Measurements from ENCODE around the gene EPB41. TPM values are rescaled to one million over a fixed set of nuclear protein-coding genes. Genes with fewer than 3 reads are reported as not detected.

Gene EPB41
- total and polyA plus RNA-seq, 9 of the 15 experiments (the other 6 are each of a cell fraction or from before 2014, with no cell fraction given) = 3.7 to 213 (median 141) TPM

DNA sequence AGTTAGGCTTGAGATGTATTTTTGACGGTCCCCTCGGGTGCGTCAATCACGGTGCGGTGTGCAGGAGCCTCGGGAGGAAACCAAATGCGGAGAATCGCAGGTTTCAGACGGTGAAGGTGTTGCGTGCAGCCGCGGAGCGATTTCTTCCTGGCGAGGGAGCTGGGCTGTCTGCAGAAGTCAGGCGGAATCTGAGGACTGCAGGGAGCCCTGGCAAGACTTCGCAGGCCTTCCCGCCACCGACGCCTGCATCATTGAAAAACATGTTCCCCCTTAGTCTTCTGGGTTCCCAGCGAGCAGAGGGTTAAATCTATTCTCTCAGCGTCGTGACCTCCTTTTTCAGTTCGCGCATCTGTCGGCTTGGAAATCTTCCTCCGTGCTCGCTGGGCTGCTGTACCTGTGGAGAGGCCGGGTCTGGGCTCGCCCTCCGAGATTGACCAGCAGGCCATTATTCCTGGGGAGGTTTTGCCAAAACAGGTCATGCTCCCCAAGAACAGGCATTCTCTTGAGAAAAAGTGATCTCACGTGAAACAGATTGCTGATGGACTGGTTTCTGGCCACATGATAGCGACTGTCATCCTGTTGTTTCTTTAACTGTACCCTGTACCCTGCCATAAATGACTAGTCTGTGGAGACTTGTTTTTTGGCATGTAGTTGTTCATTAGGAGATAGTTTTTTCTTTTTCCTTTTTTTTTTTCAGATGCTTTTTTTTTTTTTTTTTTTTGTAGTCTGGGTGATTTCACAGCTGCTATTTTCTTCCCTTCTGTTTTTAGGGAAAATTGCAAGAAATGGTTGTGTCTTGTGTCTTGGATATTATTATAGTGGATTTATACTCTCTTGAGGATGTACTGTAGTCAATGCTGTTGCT is 894 bp downstream of the EPB41 start:
- in situ Hi-C loops (cut with MboI) = no loop called here
- peaks cover 47% of the 10 kb centered on the region for H3K36me3 ChIP-seq (ENCODE audit: control insufficient read depth, insufficient read depth, low read length)
- peaks cover 38 to 39% of the 10 kb centered on the region in 2 experiments for H3K4me1 ChIP-seq (replicated peaks in 1 of 2; ENCODE audit: control insufficient read depth in 2 of 2, insufficient read depth in 2 of 2, low read length in 2 of 2)
- H3K79me2 ChIP-seq (ENCODE audit: control insufficient read depth, insufficient read depth, low read length) = peaks cover 89% of the 10 kb centered on the region
- H3K4me3 ChIP-seq = peak overlapping the region; percentile 59
- peak; percentile 48 for ATAC-seq
- FAIRE-seq = peak; percentile 56
- ChIA-PET CTCF (ENCODE audit: low intra/inter-chr PET ratio) (no interaction called here), POLR2A (interaction anchor here (0.6 to 3.7 kb wide), 7 partner anchors 11 to 117 kb away, joined by 3 to 35 read pairs (median 4); no protein-coding TSS in a partner anchor)
- peak overlapping the region; percentile 80 for H3K27ac ChIP-seq (ENCODE audit: extremely low read depth, low read depth, low read length)
- no peaks in the 10 kb centered on the region for H3K27me3 ChIP-seq (ENCODE audit: control insufficient read depth in 2 of 2, insufficient read depth in 2 of 2, low read length in 2 of 2)
- no peaks in the 10 kb centered on the region for H3K9me3 ChIP-seq (replicated peaks; ENCODE audit: control insufficient read depth, insufficient read depth, low read depth, low read length)
- peaks cover 38% of the 10 kb centered on the region for H4K20me1 ChIP-seq (replicated peaks; ENCODE audit: control insufficient read depth, insufficient read depth, low read length)
- intact Hi-C loops (cut with micrococcal nuclease) = loop anchor here (2.0 to 5.0 kb wide), 2 partner anchors 30 to 62 kb away; no protein-coding TSS in a partner anchor
- H2AFZ ChIP-seq (ENCODE audit: low read depth, low read length) = peak overlapping the region; percentile 34; the same call in 1 of the 2 replicates
- BruUV-seq (replicated peaks) = no TSS peak
- H3K4me2 ChIP-seq (ENCODE audit: insufficient read depth, low read length) = peak overlapping the region; percentile 81
- no peaks in the 10 kb centered on the region for H3K9me1 ChIP-seq (ENCODE audit: control insufficient read depth, insufficient read depth, low read length)
- under 1% methylated on average over 32 of the region's 32 CpGs for WGBS (ENCODE audit: insufficient coverage, low coverage, missing lambda C conversion rate)
- peak in 1 of 4 experiments; percentile 68 for DNase-seq (ENCODE audit: extremely low read depth in 1 of 4, low spot score in 3 of 4)
- H3K9ac ChIP-seq (ENCODE audit: insufficient read depth in 1 of 2, low read depth in 2 of 2, low read length in 2 of 2) = peak overlapping the region; percentile 36 to 93
- TF ChIP-seq, protein P1, sequence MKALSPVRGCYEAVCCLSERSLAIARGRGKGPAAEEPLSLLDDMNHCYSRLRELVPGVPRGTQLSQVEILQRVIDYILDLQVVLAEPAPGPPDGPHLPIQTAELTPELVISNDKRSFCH (CRISPR knock-in tag; IDR thresholded peaks at IDR 0.05) = no peak
- TF ChIP-seq, protein P1 (tag; IDR thresholded peaks at IDR 0.05) = no peak
- TF ChIP-seq, protein P2, sequence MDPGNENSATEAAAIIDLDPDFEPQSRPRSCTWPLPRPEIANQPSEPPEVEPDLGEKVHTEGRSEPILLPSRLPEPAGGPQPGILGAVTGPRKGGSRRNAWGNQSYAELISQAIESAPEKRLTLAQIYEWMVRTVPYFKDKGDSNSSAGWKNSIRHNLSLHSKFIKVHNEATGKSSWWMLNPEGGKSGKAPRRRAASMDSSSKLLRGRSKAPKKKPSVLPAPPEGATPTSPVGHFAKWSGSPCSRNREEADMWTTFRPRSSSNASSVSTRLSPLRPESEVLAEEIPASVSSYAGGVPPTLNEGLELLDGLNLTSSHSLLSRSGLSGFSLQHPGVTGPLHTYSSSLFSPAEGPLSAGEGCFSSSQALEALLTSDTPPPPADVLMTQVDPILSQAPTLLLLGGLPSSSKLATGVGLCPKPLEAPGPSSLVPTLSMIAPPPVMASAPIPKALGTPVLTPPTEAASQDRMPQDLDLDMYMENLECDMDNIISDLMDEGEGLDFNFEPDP (CRISPR knock-in tag; IDR thresholded peaks at IDR 0.05) = no peak
- TF ChIP-seq HDGF (IDR thresholded peaks at IDR 0.05) (no peak), ZNF408 (CRISPR knock-in tag; IDR thresholded peaks at IDR 0.05; ENCODE audit: low read depth) (no peak), BCOR (IDR thresholded peaks at IDR 0.05) (0 out of 2 replicates have a peak, but pooled peaks have one; percentile 23), ZNF584 (CRISPR knock-in tag; IDR thresholded peaks at IDR 0.05; ENCODE audit: low read depth) (no peak), POLR2AphosphoS5 (IDR thresholded peaks at IDR 0.05; ENCODE audit: control insufficient read depth, insufficient read depth, low read depth, low read length) (no peak), RCOR1 (IDR thresholded peaks at IDR 0.05; ENCODE audit: borderline replicate concordance in 1 of 2, low read depth in 2 of 2, low read length in 2 of 2) (0 out of 4 replicates have a peak, but pooled peaks of 1 of the 2 experiments have one; percentile 1), BHLHE40 (IDR thresholded peaks at IDR 0.05; ENCODE audit: low read length) (peak; percentile 76), ZNF311 (CRISPR knock-in tag; IDR thresholded peaks at IDR 0.05) (no peak), ZNF436 (CRISPR knock-in tag; IDR thresholded peaks at IDR 0.05) (no peak), ZNF431 (CRISPR knock-in tag; IDR thresholded peaks at IDR 0.05) (0 out of 2 replicates have a peak, but pooled peaks have one; percentile 48), ZSCAN29 (IDR thresholded peaks at IDR 0.05) (no peak)
- TF ChIP-seq, protein P3, sequence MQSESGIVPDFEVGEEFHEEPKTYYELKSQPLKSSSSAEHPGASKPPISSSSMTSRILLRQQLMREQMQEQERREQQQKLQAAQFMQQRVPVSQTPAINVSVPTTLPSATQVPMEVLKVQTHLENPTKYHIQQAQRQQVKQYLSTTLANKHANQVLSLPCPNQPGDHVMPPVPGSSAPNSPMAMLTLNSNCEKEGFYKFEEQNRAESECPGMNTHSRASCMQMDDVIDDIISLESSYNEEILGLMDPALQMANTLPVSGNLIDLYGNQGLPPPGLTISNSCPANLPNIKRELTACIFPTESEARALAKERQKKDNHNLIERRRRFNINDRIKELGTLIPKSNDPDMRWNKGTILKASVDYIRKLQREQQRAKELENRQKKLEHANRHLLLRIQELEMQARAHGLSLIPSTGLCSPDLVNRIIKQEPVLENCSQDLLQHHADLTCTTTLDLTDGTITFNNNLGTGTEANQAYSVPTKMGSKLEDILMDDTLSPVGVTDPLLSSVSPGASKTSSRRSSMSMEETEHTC (IDR thresholded peaks at IDR 0.05) = no peak
- TF ChIP-seq, protein P4, sequence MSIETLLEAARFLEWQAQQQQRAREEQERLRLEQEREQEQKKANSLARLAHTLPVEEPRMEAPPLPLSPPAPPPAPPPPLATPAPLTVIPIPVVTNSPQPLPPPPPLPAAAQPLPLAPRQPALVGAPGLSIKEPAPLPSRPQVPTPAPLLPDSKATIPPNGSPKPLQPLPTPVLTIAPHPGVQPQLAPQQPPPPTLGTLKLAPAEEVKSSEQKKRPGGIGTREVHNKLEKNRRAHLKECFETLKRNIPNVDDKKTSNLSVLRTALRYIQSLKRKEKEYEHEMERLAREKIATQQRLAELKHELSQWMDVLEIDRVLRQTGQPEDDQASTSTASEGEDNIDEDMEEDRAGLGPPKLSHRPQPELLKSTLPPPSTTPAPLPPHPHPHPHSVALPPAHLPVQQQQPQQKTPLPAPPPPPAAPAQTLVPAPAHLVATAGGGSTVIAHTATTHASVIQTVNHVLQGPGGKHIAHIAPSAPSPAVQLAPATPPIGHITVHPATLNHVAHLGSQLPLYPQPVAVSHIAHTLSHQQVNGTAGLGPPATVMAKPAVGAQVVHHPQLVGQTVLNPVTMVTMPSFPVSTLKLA (conservative IDR thresholded peaks at IDR 0.05) = peak in 1 of 2 experiments; percentile 53; a peak in 1 of 4 replicates
